Activated CD8-positive, alpha-beta memory T cell treated with anti-CD3 and anti-CD28 coated beads, Interleukin-2, amount 50 U/mL, for 1 hour (primary cell): ENCODE measurements around the gene EXOC6B.
"Not testable (repeated sequence)": the region's sequence is repeated elsewhere in the genome, so short reads cannot be mapped to it uniquely, and the experiment has no call there.

Source experiments
- DNase-seq: peaks from one replicate; pipeline ENCODE4 v3.0.0-alpha.2; 2020; ENCODE audit errors: extremely low read depth

Gene EXOC6B

GRCh38 chr2:72681016-72681995, 144.5 kb downstream of the EXOC6B start:
- no peak for DNase-seq

GRCh38 chr2:72678024-72678423, 147.8 kb downstream of the EXOC6B start:
- no peak for DNase-seq

GRCh38 chr2:72676341-72677025, 149.3 kb downstream of the EXOC6B start:
- no peak for DNase-seq

GRCh38 chr2:72674982-72675915, 150.6 kb downstream of the EXOC6B start:
- no peak for DNase-seq

DNA sequence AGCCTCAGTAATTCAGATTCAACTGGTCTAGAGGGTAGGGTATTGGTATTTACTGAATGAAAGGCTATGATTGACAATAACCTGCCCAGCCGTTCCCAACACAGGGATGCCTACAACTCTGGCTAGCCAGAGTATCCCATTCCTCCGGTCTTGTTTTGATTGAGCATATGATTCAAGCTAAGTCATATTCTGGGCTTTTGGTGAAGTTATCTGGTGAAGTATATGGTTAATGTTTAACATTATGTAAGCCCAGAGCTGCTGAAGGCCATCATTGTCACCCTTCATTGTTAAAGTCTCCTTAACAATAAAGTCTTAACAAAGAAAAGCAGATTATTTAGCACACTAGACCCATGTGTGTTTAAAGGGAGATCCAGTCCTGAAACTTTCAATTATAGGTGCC, 152.6 kb downstream of the EXOC6B start:
- DNase-seq: no peak

- DNase-seq: no peak
Measured at GRCh38 chr2:72669121-72669520, 156.7 kb downstream of the EXOC6B start.

DNA sequence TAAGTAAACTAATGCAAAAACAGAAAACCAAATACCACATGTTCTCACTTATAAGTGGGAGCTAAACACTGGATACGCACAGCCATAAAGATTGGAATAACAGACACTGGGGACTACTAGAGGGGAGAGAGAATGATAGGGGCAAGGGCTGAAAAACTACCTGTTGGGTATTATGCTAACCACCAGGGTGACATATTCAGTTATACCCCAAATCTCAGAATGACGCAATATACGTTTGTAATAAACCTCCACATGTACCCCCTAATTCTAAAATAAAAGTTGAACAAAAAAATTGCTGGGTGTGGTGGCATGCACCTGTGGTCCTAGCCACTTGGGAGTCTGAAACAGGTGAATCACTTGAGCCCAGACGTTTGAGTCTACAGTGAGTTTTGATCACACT, 157.2 kb downstream of the EXOC6B start:
- DNase-seq: no peak

GRCh38 chr2:72665448-72665847, 160.4 kb downstream of the EXOC6B start:
- DNase-seq: no peak

- no peak for DNase-seq
Measured at GRCh38 chr2:72661985-72662384, 163.8 kb downstream of the EXOC6B start.

- no peak for DNase-seq
Measured at GRCh38 chr2:72649810-72650209, 176.0 kb downstream of the EXOC6B start.

- not testable (repeated sequence) for DNase-seq
Measured at GRCh38 chr2:72641221-72641620, 184.6 kb downstream of the EXOC6B start.

DNA sequence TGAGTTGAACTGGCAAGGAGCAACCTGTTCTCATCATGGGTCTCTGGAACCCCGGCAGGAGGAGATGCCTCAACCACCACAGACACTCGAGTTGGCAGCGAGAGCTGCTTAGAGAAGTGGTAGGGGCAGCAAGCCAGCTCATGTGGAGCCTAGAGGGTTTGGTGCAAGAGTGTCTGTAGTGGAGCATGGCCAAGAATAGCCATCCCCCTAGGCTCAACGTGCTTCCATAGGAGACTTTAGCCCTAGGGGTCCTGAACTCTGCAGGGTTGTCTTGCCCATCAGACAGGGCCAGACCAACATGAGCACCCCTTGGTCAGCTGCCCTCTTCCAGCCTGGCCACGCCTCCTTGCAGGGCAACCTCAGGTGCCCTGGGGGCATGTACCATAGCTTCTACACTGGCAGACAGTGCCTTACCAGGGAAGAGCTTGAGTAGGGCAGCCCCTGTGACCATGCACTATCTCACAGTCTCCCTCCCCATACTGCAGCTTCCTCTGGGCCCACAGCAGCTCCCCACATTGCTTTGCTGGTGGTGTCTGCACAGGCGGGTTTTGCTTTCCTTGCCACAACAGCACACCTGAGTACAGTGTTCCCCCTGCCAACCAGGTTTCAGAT, 187.1 kb downstream of the EXOC6B start:
- DNase-seq: no peak

DNA sequence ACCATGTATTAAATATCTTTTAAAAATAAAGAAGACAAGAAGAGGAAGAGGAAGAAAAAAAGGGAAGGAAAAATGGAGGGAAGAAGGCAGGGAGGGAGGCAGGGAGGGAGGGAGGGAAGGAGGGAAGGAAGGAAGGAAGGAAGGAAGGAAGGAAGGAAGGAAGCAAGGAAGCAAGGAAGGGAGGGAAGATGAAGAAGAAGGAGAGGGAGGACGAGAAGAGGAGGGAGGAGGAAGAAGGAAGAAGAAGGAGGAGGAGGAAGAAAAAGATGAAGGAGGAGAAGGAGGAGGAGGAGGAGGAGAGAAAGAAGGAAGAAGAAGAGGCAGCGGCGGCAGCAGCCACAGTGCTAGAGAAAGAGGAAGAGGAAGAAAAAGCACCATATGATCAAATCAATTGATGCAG, 189.6 kb downstream of the EXOC6B start:
- no peak for DNase-seq

GRCh38 chr2:72630767-72631166, 195.1 kb downstream of the EXOC6B start:
- DNase-seq: no peak

DNA sequence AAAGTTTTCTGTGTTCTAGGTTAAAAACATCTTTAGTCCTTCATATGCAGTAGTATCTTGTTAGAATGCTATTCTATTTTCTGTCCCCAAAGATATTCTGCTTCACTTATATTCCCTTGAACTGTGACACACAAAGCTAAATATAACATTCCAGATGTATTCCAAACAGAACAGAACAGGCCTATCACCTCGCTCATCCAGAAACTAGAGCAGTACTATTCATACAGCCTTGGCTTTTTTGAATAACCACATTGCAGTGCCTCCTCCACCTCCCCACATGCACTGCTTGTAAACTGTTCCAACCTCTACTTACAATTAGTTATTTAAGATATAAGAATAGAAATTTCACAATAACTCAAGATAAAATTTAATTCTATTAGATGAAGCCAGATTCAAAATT, 196.8 kb downstream of the EXOC6B start:
- no peak for DNase-seq

GRCh38 chr2:72627083-72627482, 198.8 kb downstream of the EXOC6B start:
- no peak for DNase-seq

- no peak for DNase-seq
Measured at GRCh38 chr2:72625366-72625765, 200.5 kb downstream of the EXOC6B start.

DNA sequence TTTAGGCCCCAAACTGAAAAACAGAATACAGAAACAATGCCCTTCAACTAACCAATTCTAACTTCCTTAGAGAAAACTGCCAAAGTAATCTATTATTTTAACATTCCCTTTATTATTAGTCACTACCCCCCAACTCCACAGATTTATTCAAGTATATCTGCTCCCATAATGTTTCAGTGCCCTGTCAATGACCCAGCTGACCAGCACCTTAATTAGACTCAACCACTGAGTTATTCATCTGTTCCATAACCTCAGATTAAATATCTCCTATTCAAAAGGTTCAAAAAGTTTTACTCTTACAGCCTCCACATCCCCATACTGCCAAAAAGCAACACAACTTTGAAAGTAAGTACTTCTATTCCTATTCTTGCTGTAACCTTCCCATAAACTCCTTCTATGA, 202.4 kb downstream of the EXOC6B start:
- DNase-seq: no peak

DNA sequence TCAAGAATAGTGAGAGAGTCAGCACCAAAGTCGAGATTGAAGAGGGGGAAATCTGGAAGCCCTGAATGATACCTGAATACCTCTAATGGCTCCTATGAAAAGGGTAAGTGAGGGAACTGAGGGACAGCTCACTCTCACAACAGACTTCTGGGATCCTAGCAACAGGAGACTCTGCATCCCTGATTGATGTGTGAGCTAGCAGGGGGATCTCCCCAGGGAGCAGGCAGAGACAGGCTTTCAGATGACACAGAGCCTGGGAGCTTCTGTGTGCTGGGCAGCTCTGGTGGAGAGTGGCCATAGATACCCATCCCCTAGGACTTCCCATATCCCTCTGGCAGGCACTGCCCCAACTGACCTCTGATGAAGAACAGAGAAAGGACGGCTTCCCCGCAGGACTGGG, 206.2 kb downstream of the EXOC6B start:
- DNase-seq: no peak

GRCh38 chr2:72613931-72614330, 211.9 kb downstream of the EXOC6B start:
- no peak for DNase-seq

- no peak for DNase-seq
Measured at GRCh38 chr2:72612614-72613160, 213.1 kb downstream of the EXOC6B start.
